ENCODE results near the gene MUC12. TPM values are rescaled to one million over a fixed set of nuclear protein-coding genes. Genes with fewer than 3 reads are reported as not detected.

MUC12 gene
- polyA plus RNA-seq, 1 donor: 3.3 TPM

DNA sequence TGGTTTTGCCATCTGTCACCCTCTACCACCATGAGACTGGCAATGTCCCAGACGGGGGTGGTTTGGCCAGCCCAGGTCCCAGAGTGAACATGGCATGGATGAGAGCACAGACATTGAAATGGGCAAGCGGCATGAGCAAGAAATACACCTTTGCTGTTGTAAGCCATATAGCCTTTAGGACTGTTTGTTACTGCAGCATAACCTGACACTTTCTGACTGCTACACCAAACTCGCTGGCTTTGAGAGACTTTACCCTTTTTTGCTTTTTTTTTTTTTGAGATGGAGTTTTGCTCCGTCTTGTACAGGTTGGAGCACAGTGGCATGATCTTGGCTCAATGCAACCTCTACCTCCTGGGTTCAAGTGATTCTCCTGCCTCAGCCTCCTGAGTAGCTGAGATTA is 25.2 kb upstream of the MUC12 start:
- Histone ChIP-seq H3K4me3 (ENCODE audit: low read length) (no peak overlapping the region), H3K4me1 (ENCODE audit: control insufficient read depth, insufficient read depth, low read length) (peaks cover 14% of the 10 kb centered on the region), H3K27me3 (ENCODE audit: control insufficient read depth, insufficient read depth, low read length) (no peaks in the 10 kb centered on the region), H3K36me3 (ENCODE audit: control insufficient read depth, insufficient read depth, low read length) (no peaks in the 10 kb centered on the region), H3K9me3 (ENCODE audit: control insufficient read depth, low read depth, low read length) (no peaks in the 10 kb centered on the region), H3K27ac (ENCODE audit: low read length) (no peak overlapping the region)
- 71% methylated on average over 1 of the region's 4 CpGs for WGBS (ENCODE audit: insufficient coverage, low lambda C conversion rate)
- DNase-seq: no peak

DNA sequence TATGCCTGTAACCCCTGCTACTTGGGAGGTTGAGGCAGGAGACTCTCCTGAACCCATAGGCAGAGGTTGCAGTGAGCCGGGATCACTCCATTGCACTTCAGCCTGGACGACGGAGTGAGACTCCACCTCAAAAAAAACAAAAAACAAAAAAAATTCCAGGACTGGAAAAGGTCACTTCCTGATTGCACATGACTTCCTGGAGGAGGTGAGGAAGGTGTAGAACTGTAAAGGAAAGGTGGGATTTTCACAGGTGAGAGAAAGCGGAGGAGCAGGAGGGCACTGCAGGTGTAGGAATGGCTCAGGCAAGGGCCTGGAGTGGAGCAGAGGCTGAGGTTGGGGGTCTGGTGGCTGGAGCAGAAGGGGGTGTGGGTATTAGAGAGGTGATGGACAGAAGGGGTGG is 23.3 kb upstream of the MUC12 start:
- no CpG with 5 or more reads among the region's 4 CpGs for WGBS (ENCODE audit: insufficient coverage, low lambda C conversion rate)
- H3K27ac ChIP-seq (ENCODE audit: low read length): no peak overlapping the region
- no peaks in the 10 kb centered on the region for H3K36me3 ChIP-seq (ENCODE audit: control insufficient read depth, insufficient read depth, low read length)
- no peaks in the 10 kb centered on the region for H3K9me3 ChIP-seq (ENCODE audit: control insufficient read depth, low read depth, low read length)
- peaks cover 28% of the 10 kb centered on the region for H3K4me1 ChIP-seq (ENCODE audit: control insufficient read depth, insufficient read depth, low read length)
- H3K27me3 ChIP-seq (ENCODE audit: control insufficient read depth, insufficient read depth, low read length): no peaks in the 10 kb centered on the region
- no peak overlapping the region for H3K4me3 ChIP-seq (ENCODE audit: low read length)
- DNase-seq: no peak

DNA sequence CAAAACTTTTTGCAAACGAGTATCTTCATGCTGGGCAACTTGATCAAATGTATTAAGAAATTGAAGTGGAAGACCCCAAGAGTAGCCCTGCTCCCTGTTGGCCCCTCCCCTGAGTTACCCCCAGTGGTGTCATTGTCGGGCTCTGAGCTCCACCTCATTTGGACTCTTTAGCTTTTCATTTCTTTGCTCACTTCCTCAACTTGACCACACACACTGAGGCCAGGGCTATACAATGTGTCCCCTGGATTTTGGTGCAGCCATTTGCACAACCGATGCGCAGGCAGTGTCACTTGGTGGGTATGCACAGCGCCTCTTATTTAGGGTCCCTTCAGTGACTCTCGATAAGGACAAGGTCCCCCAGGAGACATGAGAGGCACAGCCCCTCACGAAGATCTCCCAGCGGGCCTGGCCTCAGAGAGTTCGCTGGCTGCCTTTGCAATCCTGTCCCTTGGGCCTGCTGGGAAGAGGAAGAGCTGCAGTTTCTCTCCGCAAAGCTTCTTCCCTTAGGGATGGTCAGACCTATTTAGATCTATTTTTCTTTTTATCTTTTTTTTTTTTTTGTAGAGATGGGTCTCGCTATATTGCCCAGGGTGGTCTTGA is 22.5 kb upstream of the MUC12 start:
- Histone ChIP-seq H3K4me3 (ENCODE audit: low read length) (no peak overlapping the region), H3K4me1 (ENCODE audit: control insufficient read depth, insufficient read depth, low read length) (peaks cover 28% of the 10 kb centered on the region), H3K36me3 (ENCODE audit: control insufficient read depth, insufficient read depth, low read length) (peaks cover 4% of the 10 kb centered on the region), H3K9me3 (ENCODE audit: control insufficient read depth, low read depth, low read length) (no peaks in the 10 kb centered on the region), H3K27ac (ENCODE audit: low read length) (no peak overlapping the region), H3K27me3 (ENCODE audit: control insufficient read depth, insufficient read depth, low read length) (no peaks in the 10 kb centered on the region)
- WGBS (ENCODE audit: insufficient coverage, low lambda C conversion rate): no CpG with 5 or more reads among the region's 11 CpGs
- no peak for DNase-seq

DNA sequence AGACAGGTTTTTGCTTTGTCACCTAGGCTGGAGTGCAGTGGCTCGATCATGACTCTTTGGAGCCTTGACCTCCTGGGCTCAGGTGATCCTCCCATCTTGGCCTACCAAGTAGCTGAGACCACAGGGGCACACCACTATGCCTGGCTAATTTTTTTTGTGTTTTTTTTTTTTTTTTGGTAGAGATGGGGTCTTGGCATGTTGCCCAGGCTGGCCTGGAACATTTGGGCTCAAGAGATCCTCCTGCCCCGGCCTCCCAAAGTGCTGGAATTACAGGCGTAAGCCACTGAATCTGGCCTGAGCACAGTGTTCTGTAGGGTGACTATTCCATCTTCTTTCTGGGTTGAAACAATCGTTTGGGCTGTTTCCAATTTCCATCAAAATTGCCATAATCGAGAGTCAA is 21.6 kb upstream of the MUC12 start:
- Histone ChIP-seq H3K9me3 (ENCODE audit: control insufficient read depth, low read depth, low read length) (no peaks in the 10 kb centered on the region), H3K4me3 (ENCODE audit: low read length) (no peak overlapping the region), H3K4me1 (ENCODE audit: control insufficient read depth, insufficient read depth, low read length) (peaks cover 22% of the 10 kb centered on the region), H3K36me3 (ENCODE audit: control insufficient read depth, insufficient read depth, low read length) (peaks cover 10% of the 10 kb centered on the region), H3K27me3 (ENCODE audit: control insufficient read depth, insufficient read depth, low read length) (no peaks in the 10 kb centered on the region), H3K27ac (ENCODE audit: low read length) (no peak overlapping the region)
- DNase-seq: no peak
- WGBS (ENCODE audit: insufficient coverage, low lambda C conversion rate): no CpG with 5 or more reads among the region's 5 CpGs

DNA sequence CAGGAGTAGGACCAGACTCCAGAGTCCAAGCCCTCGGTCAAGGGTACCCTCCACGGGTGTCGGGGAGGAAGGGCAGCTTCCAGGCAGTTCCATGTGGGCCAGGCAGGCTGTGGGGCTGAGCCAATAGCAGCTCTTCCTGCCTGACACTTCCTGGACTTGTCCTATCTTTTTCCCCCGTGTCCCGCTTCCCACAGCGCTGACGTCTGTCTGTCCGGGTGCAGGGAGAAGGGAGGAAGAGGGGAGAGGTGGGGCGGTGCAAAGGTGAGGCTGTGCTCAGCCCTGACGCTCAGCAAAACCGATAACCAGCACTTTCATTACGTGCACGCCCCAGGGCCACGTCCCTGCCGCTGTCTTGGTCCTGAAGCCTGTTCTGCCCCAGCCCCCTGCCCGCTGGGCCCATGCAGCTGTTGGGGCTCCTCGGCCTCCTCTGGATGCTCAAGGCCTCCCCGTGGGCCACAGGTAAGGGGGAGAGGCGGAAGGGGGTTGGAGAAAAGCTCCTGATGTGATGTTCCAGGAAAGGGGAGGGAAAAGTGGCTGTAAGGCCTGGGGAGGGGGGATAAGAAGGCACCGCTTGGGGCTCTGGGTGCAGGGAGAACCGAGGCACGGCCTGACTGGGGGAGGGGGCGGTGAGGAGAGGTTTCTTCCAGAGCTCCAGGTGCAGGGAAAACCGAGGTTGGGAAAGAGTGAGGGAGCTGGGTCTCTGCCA is 20.0 kb upstream of the MUC12 start, which contains the start of gene MUC3A:
Gene MUC3A, plus strand, starts transcription at position 308 of the 706 bp plus-strand sequence. Its CDS starts 91 bp downstream, at position 399.
- peaks cover 18% of the 10 kb centered on the region for H3K4me1 ChIP-seq (ENCODE audit: control insufficient read depth, insufficient read depth, low read length)
- H3K36me3 ChIP-seq (ENCODE audit: control insufficient read depth, insufficient read depth, low read length): peaks cover 17% of the 10 kb centered on the region
- peak within 1 kb of the TSS; percentile 95 for H3K27ac ChIP-seq (ENCODE audit: low read length)
- no peaks in the 10 kb centered on the region for H3K9me3 ChIP-seq (ENCODE audit: control insufficient read depth, low read depth, low read length)
- no peaks in the 10 kb centered on the region for H3K27me3 ChIP-seq (ENCODE audit: control insufficient read depth, insufficient read depth, low read length)
- H3K4me3 ChIP-seq (ENCODE audit: low read length): peak within 1 kb of the TSS; percentile 65
- WGBS (ENCODE audit: insufficient coverage, low lambda C conversion rate): no CpG with 5 or more reads among the region's 24 CpGs
- peak; percentile 95 to 99 for DNase-seq

DNA sequence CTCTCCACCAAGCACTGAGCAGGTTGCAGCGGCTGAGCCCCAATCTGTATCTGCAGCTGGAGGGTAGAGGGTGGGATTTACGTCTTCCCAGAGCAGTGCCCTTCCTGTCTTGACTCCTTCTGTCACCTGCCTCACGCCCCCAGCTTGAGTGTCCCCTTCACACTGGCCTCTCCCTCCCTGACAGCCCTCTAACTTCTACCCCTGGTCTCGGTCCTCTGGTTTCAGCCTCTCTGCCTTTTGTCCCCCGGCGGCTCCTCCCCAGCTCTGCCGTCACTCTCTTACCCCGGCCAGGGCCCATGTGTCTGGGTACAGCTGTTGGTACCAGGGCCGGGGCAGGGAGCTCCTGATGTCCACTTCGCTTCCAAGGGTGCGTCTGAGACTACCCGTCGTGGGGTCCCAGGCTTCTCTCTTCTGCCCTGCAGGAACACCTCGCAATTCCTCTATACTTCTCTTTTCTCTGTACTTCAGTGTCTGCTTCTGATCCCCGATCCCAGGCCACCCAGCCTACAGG is 19.4 kb upstream of the MUC12 start:
- no peaks in the 10 kb centered on the region for H3K27me3 ChIP-seq (ENCODE audit: control insufficient read depth, insufficient read depth, low read length)
- peaks cover 17% of the 10 kb centered on the region for H3K36me3 ChIP-seq (ENCODE audit: control insufficient read depth, insufficient read depth, low read length)
- 60% methylated on average over 5 of the region's 15 CpGs for WGBS (ENCODE audit: insufficient coverage, low lambda C conversion rate)
- peak in 1 of 2 donors; percentile 66 for DNase-seq
- H3K4me1 ChIP-seq (ENCODE audit: control insufficient read depth, insufficient read depth, low read length): peaks cover 18% of the 10 kb centered on the region
- peak overlapping the region; percentile 65 for H3K4me3 ChIP-seq (ENCODE audit: low read length)
- peak overlapping the region; percentile 95 for H3K27ac ChIP-seq (ENCODE audit: low read length)
- H3K9me3 ChIP-seq (ENCODE audit: control insufficient read depth, low read depth, low read length): no peaks in the 10 kb centered on the region

DNA sequence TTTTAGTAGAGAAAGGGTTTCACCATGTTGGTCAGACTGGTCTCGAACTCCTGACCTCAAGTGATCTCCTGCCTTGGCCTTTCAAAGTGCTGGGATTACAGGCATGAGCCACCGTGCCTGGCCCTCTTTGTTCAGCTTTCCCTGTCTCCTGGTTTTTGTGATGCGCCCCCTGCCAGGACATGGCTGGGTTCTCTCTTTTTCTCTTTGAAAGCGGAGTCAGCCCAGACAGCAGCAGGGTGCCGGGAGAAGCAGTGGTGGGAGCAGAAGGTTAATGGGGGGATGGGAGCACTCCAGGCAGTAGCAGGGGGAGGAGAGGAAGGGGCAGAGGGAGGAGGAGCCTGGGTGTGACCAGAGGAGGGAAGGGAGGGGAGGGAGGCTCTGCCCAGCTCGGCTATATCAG is 18.2 kb upstream of the MUC12 start:
- Histone ChIP-seq H3K27ac (ENCODE audit: low read length) (no peak overlapping the region), H3K27me3 (ENCODE audit: control insufficient read depth, insufficient read depth, low read length) (no peaks in the 10 kb centered on the region), H3K4me3 (ENCODE audit: low read length) (no peak overlapping the region), H3K36me3 (ENCODE audit: control insufficient read depth, insufficient read depth, low read length) (peaks cover 22% of the 10 kb centered on the region), H3K9me3 (ENCODE audit: control insufficient read depth, low read depth, low read length) (no peaks in the 10 kb centered on the region), H3K4me1 (ENCODE audit: control insufficient read depth, insufficient read depth, low read length) (peaks cover 18% of the 10 kb centered on the region)
- no CpG with 5 or more reads among the region's 6 CpGs for WGBS (ENCODE audit: insufficient coverage, low lambda C conversion rate)
- DNase-seq: no peak

DNA sequence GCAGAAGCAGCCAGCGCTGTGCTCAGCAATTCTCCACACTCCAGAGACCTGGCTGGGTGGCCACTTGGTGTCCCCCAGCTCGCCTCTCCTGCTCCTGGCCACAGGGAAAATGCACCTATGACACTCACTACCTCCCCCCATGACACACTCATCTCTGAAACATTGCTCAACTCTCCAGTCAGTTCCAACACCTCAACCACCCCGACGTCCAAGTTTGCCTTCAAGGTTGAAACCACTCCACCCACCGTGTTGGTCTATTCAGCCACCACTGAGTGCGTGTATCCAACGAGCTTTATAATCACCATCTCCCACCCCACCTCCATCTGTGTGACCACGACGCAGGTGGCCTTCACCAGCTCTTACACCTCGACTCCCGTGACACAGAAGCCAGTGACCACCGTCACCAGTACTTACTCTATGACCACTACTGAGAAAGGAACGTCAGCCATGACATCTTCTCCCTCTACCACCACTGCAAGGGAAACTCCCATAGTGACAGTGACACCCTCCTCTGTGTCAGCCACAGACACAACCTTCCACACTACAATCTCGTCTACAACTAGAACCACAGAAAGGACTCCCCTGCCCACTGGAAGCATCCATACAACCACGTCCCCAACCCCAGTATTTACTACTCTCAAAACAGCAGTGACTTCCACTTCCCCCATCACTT is 17.3 kb upstream of the MUC12 start:
- Histone ChIP-seq H3K9me3 (ENCODE audit: control insufficient read depth, low read depth, low read length) (no peaks in the 10 kb centered on the region), H3K4me1 (ENCODE audit: control insufficient read depth, insufficient read depth, low read length) (peaks cover 18% of the 10 kb centered on the region), H3K36me3 (ENCODE audit: control insufficient read depth, insufficient read depth, low read length) (peaks cover 22% of the 10 kb centered on the region), H3K27me3 (ENCODE audit: control insufficient read depth, insufficient read depth, low read length) (no peaks in the 10 kb centered on the region), H3K27ac (ENCODE audit: low read length) (no peak overlapping the region), H3K4me3 (ENCODE audit: low read length) (no peak overlapping the region)
- DNase-seq: peak in 1 of 2 donors; percentile 9
- WGBS (ENCODE audit: insufficient coverage, low lambda C conversion rate): 93% methylated on average over 3 of the region's 15 CpGs

DNA sequence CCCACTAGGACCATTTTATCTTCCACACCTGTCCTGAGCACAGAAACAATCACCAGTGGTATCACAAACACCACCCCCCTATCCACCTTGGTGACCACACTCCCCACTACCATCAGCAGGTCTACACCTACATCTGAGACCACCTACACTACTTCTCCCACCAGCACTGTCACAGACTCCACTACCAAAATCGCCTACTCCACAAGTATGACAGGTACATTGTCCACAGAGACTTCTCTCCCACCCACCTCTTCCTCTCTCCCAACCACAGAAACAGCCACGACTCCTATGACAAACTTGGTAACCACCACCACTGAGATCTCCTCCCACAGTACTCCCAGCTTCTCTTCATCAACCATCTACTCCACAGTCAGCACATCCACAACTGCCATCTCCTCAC is 16.7 kb upstream of the MUC12 start:
- Histone ChIP-seq H3K27me3 (ENCODE audit: control insufficient read depth, insufficient read depth, low read length) (no peaks in the 10 kb centered on the region), H3K9me3 (ENCODE audit: control insufficient read depth, low read depth, low read length) (no peaks in the 10 kb centered on the region), H3K4me1 (ENCODE audit: control insufficient read depth, insufficient read depth, low read length) (peaks cover 18% of the 10 kb centered on the region), H3K4me3 (ENCODE audit: low read length) (no peak overlapping the region), H3K27ac (ENCODE audit: low read length) (no peak overlapping the region), H3K36me3 (ENCODE audit: control insufficient read depth, insufficient read depth, low read length) (peaks cover 25% of the 10 kb centered on the region)
- DNase-seq: no peak
- no CpG with 5 or more reads among the region's 2 CpGs for WGBS (ENCODE audit: insufficient coverage, low lambda C conversion rate)

DNA sequence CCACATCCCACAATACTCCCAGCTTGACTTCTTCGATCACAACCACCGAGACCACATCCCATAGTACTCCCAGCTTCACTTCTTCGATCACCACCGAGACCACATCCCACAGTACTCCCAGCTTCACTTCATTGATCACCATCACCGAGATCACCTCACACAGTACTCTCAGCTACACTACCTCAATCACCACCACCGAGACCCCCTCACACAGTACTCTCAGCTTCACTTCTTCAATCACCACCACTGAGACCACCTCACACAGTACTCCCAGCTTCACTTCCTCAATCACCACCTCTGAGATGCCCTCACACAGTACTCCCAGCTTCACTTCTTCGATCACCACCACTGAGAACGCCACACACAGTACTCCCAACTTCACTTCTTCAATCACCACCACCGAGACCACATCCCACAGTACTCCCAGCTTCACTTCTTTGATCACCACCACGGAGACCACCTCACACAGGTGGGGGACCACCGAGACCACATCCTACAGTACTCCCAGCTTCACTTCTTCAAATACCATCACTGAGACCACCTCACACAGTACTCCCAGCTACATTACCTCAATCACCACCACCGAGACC is 11.4 kb upstream of the MUC12 start:
- peaks cover 30% of the 10 kb centered on the region for H3K36me3 ChIP-seq (ENCODE audit: control insufficient read depth, insufficient read depth, low read length)

More for the DNA sequence above, 11.4 kb upstream of the MUC12 start:
- Histone ChIP-seq H3K4me1 (ENCODE audit: control insufficient read depth, insufficient read depth, low read length) (no peaks in the 10 kb centered on the region), H3K27me3 (ENCODE audit: control insufficient read depth, insufficient read depth, low read length) (peaks cover 5% of the 10 kb centered on the region), H3K4me3 (ENCODE audit: low read length) (no peak overlapping the region), H3K9me3 (ENCODE audit: control insufficient read depth, low read depth, low read length) (no peaks in the 10 kb centered on the region), H3K27ac (ENCODE audit: low read length) (no peak overlapping the region)
- peak in 1 of 2 donors; percentile 42 for DNase-seq
- WGBS (ENCODE audit: insufficient coverage, low lambda C conversion rate): 61% methylated on average over 7 of the region's 12 CpGs

Measured in large intestine (tissue), 3 donors.